ENCODE measurements around the gene TSSK6.

DNA sequence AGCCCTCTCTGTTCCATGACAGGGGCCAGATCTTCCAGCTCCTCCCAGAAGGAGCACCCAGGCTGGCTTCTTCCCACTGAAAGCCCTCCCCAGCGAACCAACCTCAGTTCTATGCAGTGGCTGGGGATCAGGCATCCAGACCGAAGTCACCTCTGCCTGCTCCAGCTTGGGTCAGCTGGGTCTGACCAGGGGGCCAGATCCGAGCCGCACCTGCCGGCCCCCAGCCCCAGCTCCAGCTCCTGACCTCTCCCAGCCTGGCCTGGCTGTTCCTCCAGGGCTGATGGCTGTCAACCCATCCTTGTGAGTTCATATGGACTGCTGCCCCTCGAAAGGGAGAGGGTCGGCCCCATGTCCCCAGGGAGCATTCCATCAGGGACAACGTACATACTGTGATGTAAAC, 8.0 kb downstream of the TSSK6 start:
- TF ChIP-seq, protein P1, sequence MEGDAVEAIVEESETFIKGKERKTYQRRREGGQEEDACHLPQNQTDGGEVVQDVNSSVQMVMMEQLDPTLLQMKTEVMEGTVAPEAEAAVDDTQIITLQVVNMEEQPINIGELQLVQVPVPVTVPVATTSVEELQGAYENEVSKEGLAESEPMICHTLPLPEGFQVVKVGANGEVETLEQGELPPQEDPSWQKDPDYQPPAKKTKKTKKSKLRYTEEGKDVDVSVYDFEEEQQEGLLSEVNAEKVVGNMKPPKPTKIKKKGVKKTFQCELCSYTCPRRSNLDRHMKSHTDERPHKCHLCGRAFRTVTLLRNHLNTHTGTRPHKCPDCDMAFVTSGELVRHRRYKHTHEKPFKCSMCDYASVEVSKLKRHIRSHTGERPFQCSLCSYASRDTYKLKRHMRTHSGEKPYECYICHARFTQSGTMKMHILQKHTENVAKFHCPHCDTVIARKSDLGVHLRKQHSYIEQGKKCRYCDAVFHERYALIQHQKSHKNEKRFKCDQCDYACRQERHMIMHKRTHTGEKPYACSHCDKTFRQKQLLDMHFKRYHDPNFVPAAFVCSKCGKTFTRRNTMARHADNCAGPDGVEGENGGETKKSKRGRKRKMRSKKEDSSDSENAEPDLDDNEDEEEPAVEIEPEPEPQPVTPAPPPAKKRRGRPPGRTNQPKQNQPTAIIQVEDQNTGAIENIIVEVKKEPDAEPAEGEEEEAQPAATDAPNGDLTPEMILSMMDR (IDR thresholded peaks at IDR 0.05; ENCODE audit: low read depth, low read length, missing input control) = no peak
- TF ChIP-seq RAD21 (IDR thresholded peaks at IDR 0.05) = no peak
- TF ChIP-seq YY1 (IDR thresholded peaks at IDR 0.05) = no peak
- TF ChIP-seq GABPA (IDR thresholded peaks at IDR 0.05 in 1 of 2, conservative IDR thresholded peaks at IDR 0.05 in 1 of 2) = no peak
- TF ChIP-seq, protein P2, sequence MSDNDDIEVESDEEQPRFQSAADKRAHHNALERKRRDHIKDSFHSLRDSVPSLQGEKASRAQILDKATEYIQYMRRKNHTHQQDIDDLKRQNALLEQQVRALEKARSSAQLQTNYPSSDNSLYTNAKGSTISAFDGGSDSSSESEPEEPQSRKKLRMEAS (IDR thresholded peaks at IDR 0.05) = no peak
- TF ChIP-seq, protein P3, sequence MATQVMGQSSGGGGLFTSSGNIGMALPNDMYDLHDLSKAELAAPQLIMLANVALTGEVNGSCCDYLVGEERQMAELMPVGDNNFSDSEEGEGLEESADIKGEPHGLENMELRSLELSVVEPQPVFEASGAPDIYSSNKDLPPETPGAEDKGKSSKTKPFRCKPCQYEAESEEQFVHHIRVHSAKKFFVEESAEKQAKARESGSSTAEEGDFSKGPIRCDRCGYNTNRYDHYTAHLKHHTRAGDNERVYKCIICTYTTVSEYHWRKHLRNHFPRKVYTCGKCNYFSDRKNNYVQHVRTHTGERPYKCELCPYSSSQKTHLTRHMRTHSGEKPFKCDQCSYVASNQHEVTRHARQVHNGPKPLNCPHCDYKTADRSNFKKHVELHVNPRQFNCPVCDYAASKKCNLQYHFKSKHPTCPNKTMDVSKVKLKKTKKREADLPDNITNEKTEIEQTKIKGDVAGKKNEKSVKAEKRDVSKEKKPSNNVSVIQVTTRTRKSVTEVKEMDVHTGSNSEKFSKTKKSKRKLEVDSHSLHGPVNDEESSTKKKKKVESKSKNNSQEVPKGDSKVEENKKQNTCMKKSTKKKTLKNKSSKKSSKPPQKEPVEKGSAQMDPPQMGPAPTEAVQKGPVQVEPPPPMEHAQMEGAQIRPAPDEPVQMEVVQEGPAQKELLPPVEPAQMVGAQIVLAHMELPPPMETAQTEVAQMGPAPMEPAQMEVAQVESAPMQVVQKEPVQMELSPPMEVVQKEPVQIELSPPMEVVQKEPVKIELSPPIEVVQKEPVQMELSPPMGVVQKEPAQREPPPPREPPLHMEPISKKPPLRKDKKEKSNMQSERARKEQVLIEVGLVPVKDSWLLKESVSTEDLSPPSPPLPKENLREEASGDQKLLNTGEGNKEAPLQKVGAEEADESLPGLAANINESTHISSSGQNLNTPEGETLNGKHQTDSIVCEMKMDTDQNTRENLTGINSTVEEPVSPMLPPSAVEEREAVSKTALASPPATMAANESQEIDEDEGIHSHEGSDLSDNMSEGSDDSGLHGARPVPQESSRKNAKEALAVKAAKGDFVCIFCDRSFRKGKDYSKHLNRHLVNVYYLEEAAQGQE (IDR thresholded peaks at IDR 0.05) = no peak
- TF ChIP-seq, protein P4, sequence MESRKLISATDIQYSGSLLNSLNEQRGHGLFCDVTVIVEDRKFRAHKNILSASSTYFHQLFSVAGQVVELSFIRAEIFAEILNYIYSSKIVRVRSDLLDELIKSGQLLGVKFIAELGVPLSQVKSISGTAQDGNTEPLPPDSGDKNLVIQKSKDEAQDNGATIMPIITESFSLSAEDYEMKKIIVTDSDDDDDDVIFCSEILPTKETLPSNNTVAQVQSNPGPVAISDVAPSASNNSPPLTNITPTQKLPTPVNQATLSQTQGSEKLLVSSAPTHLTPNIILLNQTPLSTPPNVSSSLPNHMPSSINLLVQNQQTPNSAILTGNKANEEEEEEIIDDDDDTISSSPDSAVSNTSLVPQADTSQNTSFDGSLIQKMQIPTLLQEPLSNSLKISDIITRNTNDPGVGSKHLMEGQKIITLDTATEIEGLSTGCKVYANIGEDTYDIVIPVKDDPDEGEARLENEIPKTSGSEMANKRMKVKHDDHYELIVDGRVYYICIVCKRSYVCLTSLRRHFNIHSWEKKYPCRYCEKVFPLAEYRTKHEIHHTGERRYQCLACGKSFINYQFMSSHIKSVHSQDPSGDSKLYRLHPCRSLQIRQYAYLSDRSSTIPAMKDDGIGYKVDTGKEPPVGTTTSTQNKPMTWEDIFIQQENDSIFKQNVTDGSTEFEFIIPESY (IDR thresholded peaks at IDR 0.05) = no peak

All from liver (tissue), 3 donors.